Natural killer cell (primary cell): ENCODE measurements around the gene SH3TC1. TPM values are rescaled to one million over a fixed set of nuclear protein-coding genes. Genes with fewer than 3 reads are reported as not detected.

Experiments
- ATAC-seq, 3 donors: fragments of 150-1000 bp in 2 of 3; fragments of 200-7000 bp in 1 of 3; cut with Tn5 transposase; 1 replicate in 1 of 3; 2 replicates in 2 of 3; pipeline ENCODE4 v1.10.0; 2021; ENCODE audit warnings: mild to moderate bottlenecking in 2 of 3, moderate library complexity in 2 of 3
- DNase-seq, 2 donors: peaks; one replicate each; pipeline versions ENCODE4 v3.0.0 to v3.0.0-alpha.2; 2013 to 2021; ENCODE audit warnings: mixed read lengths in 1 of 2
- H3K27ac ChIP-seq: one replicate; pipeline ENCODE4 v1.5.1; 2013; ENCODE audit warnings: mild to moderate bottlenecking, low read length
- H3K27me3 ChIP-seq: one replicate; pipeline ENCODE4 v1.6.1; 2013; ENCODE audit warnings: low read length; ENCODE audit not compliant: control insufficient read depth, insufficient read depth
- H3K36me3 ChIP-seq: one replicate; pipeline ENCODE4 v1.6.1; 2013; ENCODE audit warnings: low read length; ENCODE audit not compliant: control insufficient read depth, insufficient read depth
- H3K4me1 ChIP-seq: one replicate; pipeline ENCODE4 v1.6.1; 2013; ENCODE audit warnings: low read length; ENCODE audit not compliant: control insufficient read depth, insufficient read depth
- H3K4me3 ChIP-seq: one replicate; pipeline ENCODE4 v1.5.1; 2013; ENCODE audit warnings: low read length
- H3K9me3 ChIP-seq: one replicate; pipeline ENCODE4 v1.6.1; 2013; ENCODE audit warnings: low read length; ENCODE audit not compliant: control insufficient read depth, insufficient read depth
- H3K27ac Mint-ChIP-seq, 2 donors: one replicate each; pipeline ENCODE4 v1.8.0; 2022; ENCODE audit warnings: mild to moderate bottlenecking in 2 of 2, mixed read lengths in 2 of 2, moderate library complexity in 1 of 2
- H3K27me3 Mint-ChIP-seq, 2 donors: one replicate each; pipeline ENCODE4 v1.8.0; 2022; ENCODE audit warnings: low read depth in 2 of 2, mixed read lengths in 2 of 2
- H3K36me3 Mint-ChIP-seq: one replicate; pipeline ENCODE4 v1.8.0; 2022; ENCODE audit warnings: mixed read lengths
- H3K4me1 Mint-ChIP-seq, 2 donors: one replicate each; pipeline ENCODE4 v1.8.0; 2022; ENCODE audit warnings: mixed read lengths in 2 of 2
- H3K4me3 Mint-ChIP-seq: one replicate; pipeline ENCODE4 v1.8.0; 2022; ENCODE audit warnings: mild to moderate bottlenecking, moderate library complexity, mixed read lengths
- H3K9me3 Mint-ChIP-seq, 2 donors: one replicate each; pipeline ENCODE4 v1.8.0; 2022; ENCODE audit warnings: mixed read lengths in 2 of 2
- WGBS: methylation state at CpG from one replicate; pipeline ENCODE4 v1.1.7; 2013; ENCODE audit warnings: missing lambda C conversion rate; ENCODE audit not compliant: insufficient coverage; 5-methylcytosine and 5-hydroxymethylcytosine counted together
- intact Hi-C: fragments of 100-400 bp; cut with micrococcal nuclease; formaldehyde crosslinking; loops from one replicate; pipeline ENCODE4 v1.14.2; 2022
- total RNA-seq, 4 donors: library from RNA; stranded (reverse); fragments of 120-200 nt in 1 of 4; gene quantifications; one replicate each; pipeline versions ENCODE4 v1.2.3 to v1.2.4, GENCODE V29; 2013 to 2022
- TF ChIP-seq, protein P1 (sequence below): fragments of 200-600 bp; IDR thresholded peaks from one replicate; pipeline ENCODE4 v1.8.0; 2022; ENCODE audit warnings: antibody characterized with exemption

The SH3TC1 gene
- total RNA-seq, 3 donors from 2014 or later (not counting 1 experiment from before 2014, with no cell fraction given): 50.1 to 61.7 (median 54.9) TPM

DNA sequence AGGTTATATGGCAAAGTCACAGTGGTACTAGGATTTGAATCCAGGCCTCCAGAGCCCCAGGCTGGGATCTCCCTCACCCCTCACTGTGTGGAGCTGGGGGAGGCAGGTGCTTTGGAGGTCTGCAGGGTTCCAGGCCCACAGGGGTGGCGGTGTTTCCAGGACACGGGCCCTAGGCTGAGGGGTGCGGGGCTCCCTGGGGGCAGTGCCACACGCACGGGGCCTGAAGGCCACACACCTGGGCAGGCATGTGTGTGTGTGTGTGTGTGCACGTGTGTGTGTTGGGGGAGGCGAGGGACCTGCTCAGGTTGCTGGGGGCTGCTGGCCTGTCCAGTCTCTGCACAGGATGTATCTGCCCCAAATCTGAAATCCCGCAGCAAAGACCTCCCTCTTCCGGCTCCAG, 18.8 kb downstream of the SH3TC1 start:
- Mint-ChIP-seq H3K27me3 (no peaks in the 10 kb centered on the region), H3K36me3 (no peaks in the 10 kb centered on the region), H3K27ac (no peak overlapping the region), H3K4me1 (peaks cover 0 to 4% of the 10 kb centered on the region in 2 donors), H3K4me3 (no peak overlapping the region), H3K9me3 (no peaks in the 10 kb centered on the region)
- H3K36me3 ChIP-seq: peaks cover 40% of the 10 kb centered on the region
- no peak overlapping the region for H3K4me3 ChIP-seq
- no peak overlapping the region for H3K27ac ChIP-seq
- H3K4me1 ChIP-seq: peaks cover 11% of the 10 kb centered on the region
- no peak for DNase-seq
- intact Hi-C loops: no loop called here
- ATAC-seq: no peak
- WGBS: 89% methylated on average over 9 of the region's 9 CpGs
- TF ChIP-seq, protein P1, sequence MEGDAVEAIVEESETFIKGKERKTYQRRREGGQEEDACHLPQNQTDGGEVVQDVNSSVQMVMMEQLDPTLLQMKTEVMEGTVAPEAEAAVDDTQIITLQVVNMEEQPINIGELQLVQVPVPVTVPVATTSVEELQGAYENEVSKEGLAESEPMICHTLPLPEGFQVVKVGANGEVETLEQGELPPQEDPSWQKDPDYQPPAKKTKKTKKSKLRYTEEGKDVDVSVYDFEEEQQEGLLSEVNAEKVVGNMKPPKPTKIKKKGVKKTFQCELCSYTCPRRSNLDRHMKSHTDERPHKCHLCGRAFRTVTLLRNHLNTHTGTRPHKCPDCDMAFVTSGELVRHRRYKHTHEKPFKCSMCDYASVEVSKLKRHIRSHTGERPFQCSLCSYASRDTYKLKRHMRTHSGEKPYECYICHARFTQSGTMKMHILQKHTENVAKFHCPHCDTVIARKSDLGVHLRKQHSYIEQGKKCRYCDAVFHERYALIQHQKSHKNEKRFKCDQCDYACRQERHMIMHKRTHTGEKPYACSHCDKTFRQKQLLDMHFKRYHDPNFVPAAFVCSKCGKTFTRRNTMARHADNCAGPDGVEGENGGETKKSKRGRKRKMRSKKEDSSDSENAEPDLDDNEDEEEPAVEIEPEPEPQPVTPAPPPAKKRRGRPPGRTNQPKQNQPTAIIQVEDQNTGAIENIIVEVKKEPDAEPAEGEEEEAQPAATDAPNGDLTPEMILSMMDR: no peak
- no peaks in the 10 kb centered on the region for H3K27me3 ChIP-seq
- no peaks in the 10 kb centered on the region for H3K9me3 ChIP-seq

DNA sequence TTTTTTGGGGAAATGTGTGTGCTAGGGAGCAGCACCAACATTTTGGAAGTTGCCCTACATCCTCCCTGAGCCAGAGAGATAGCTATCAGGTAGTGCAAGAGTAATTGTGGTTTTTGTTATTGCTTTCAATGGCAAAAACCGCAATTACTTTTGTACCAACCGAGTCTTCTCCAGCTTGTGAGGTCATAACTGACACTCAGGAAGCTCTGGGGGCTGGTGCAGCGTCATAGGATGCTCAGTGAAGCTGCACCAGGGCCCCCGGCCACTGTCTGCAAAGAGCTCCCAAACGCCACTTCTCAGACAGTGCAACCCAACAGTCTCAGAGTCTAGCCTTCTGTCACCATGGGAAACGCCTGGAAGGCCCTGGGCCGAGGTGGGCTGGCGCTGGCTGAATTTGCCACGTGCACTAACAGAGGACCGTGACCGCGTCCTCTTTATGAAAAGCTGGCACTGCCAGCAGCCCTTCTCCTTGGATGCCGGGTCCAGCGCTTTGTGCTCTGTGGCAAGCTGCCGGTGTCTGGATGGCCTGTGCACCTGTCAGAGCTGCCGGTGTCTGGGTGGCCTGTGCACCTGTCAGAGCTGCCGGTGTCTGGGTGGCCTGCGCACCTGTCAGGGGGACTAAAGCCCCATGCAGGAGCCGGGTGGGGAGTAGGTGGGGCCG, 19.4 kb downstream of the SH3TC1 start:
- peak in 1 of 2 donors; percentile 31 for DNase-seq

DNA sequence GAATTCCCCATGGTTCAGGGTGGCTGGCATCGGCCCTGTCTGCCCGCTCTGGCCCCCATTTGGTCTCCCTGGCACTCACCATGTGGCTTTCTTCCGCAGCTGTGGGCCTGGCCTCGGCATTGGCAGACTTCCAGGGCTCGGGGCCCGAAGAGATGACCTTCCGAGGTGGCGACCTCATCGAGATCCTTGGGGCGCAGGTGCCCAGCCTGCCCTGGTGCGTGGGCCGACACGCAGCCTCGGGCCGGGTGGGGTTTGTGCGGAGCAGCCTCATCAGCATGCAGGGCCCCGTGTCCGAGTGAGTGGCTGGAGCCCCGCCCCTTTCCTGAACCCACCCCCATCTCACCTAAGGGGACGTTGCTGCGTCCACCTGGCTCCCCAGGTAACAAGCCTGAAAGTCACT, 20.1 kb downstream of the SH3TC1 start:
- H3K4me3 ChIP-seq: no peak overlapping the region
- peaks cover 51% of the 10 kb centered on the region for H3K36me3 ChIP-seq
- TF ChIP-seq, protein P1: no peak
- no peak overlapping the region for H3K27ac Mint-ChIP-seq
- WGBS: 89% methylated on average over 21 of the region's 21 CpGs
- peaks cover 11% of the 10 kb centered on the region for H3K4me1 ChIP-seq
- DNase-seq (no peak), ATAC-seq (no peak)
- no peaks in the 10 kb centered on the region for H3K27me3 ChIP-seq
- H3K27ac ChIP-seq: no peak overlapping the region
- intact Hi-C loops: no loop called here
- no peaks in the 10 kb centered on the region for H3K9me3 Mint-ChIP-seq
- H3K4me1 Mint-ChIP-seq: peaks cover 0 to 4% of the 10 kb centered on the region in 2 donors
- no peaks in the 10 kb centered on the region for H3K27me3 Mint-ChIP-seq
- H3K4me3 Mint-ChIP-seq: no peak overlapping the region
- H3K36me3 Mint-ChIP-seq: no peaks in the 10 kb centered on the region
- H3K9me3 ChIP-seq: no peaks in the 10 kb centered on the region

More for the DNA sequence above, 19.4 kb downstream of the SH3TC1 start:
- Mint-ChIP-seq H3K27ac (no peak overlapping the region), H3K27me3 (no peaks in the 10 kb centered on the region), H3K9me3 (no peaks in the 10 kb centered on the region), H3K4me3 (no peak overlapping the region), H3K4me1 (peaks cover 0 to 4% of the 10 kb centered on the region in 2 donors), H3K36me3 (no peaks in the 10 kb centered on the region)
- Histone ChIP-seq H3K4me3 (no peak overlapping the region), H3K27me3 (no peaks in the 10 kb centered on the region), H3K9me3 (no peaks in the 10 kb centered on the region), H3K4me1 (peaks cover 11% of the 10 kb centered on the region), H3K36me3 (peaks cover 44% of the 10 kb centered on the region), H3K27ac (no peak overlapping the region)
- TF ChIP-seq, protein P1: no peak
- intact Hi-C loops: no loop called here
- no peak for ATAC-seq
- 90% methylated on average over 20 of the region's 20 CpGs for WGBS
